Measurements from ENCODE around the gene UVRAG. TPM values are rescaled to one million over a fixed set of nuclear protein-coding genes. Genes with fewer than 3 reads are reported as not detected.

The UVRAG gene
- total and polyA plus RNA-seq, 2 of the 13 experiments (the other 11 are each of a cell fraction or from before 2014, with no cell fraction given): 9.7 to 17.3 TPM

- TF ChIP-seq HNF4G (IDR thresholded peaks at IDR 0.05; ENCODE audit: borderline replicate concordance, low read depth, low read length) (no peak), HNF4G (CRISPR knock-in tag; IDR thresholded peaks at IDR 0.05; ENCODE audit: borderline replicate concordance, low read depth) (peak; percentile 22; the same call in 1 of the 2 replicates), ZBTB3 (CRISPR knock-in tag; IDR thresholded peaks at IDR 0.05; ENCODE audit: borderline replicate concordance, low read depth) (no peak), ATF7 (IDR thresholded peaks at IDR 0.05) (no peak), ATF7 (CRISPR knock-in tag; IDR thresholded peaks at IDR 0.05) (no peak), HDAC2 (CRISPR knock-in tag; IDR thresholded peaks at IDR 0.05) (no peak), ZNF362 (CRISPR knock-in tag; IDR thresholded peaks at IDR 0.05; ENCODE audit: borderline replicate concordance) (no peak), MLLT10 (CRISPR knock-in tag; IDR thresholded peaks at IDR 0.05) (no peak), ATF3 (CRISPR knock-in tag; IDR thresholded peaks at IDR 0.05) (no peak), FOXA3 (CRISPR knock-in tag; IDR thresholded peaks at IDR 0.05) (no peak), ZNF343 (CRISPR knock-in tag; IDR thresholded peaks at IDR 0.05) (no peak), PRDM4 (CRISPR knock-in tag; IDR thresholded peaks at IDR 0.05; ENCODE audit: borderline replicate concordance) (no peak), ZNF776 (CRISPR knock-in tag; IDR thresholded peaks at IDR 0.05) (no peak), HOXA5 (CRISPR knock-in tag; IDR thresholded peaks at IDR 0.05) (no peak), ZFY (CRISPR knock-in tag; IDR thresholded peaks at IDR 0.05) (peak; percentile 61), ZNF326 (CRISPR knock-in tag; IDR thresholded peaks at IDR 0.05; ENCODE audit: borderline replicate concordance) (no peak), ZNF225 (CRISPR knock-in tag; IDR thresholded peaks at IDR 0.05) (0 out of 2 replicates have a peak, but pooled peaks have one; percentile 13), TRIM24 (CRISPR knock-in tag; IDR thresholded peaks at IDR 0.05) (no peak), RXRA (CRISPR knock-in tag; IDR thresholded peaks at IDR 0.05) (no peak; the same call in 1 of the 2 replicates), DNMT1 (CRISPR knock-in tag; IDR thresholded peaks at IDR 0.05) (no peak), NR2F6 (IDR thresholded peaks at IDR 0.05) (no peak), NR2F6 (CRISPR knock-in tag; IDR thresholded peaks at IDR 0.05) (no peak), CHCHD3 (CRISPR knock-in tag; IDR thresholded peaks at IDR 0.05) (no peak), ESRRA (CRISPR knock-in tag; IDR thresholded peaks at IDR 0.05; ENCODE audit: low read depth) (no peak), ZFYVE20 (CRISPR knock-in tag; IDR thresholded peaks at IDR 0.05; ENCODE audit: borderline replicate concordance, low read depth) (no peak), TAF1 (CRISPR knock-in tag; IDR thresholded peaks at IDR 0.05) (no peak; the same call in 1 of the 2 replicates), ATF7-NPFF (CRISPR knock-in tag; IDR thresholded peaks at IDR 0.05; ENCODE audit: low read depth) (no peak), ZMYM2 (CRISPR knock-in tag; IDR thresholded peaks at IDR 0.05) (no peak), ZBTB38 (CRISPR knock-in tag; IDR thresholded peaks at IDR 0.05) (no peak; the same call in 1 of the 2 replicates), CHD4 (IDR thresholded peaks at IDR 0.05; ENCODE audit: borderline replicate concordance, low read length) (no peak)
Measured at GRCh38 chr11:75815345-75816168, 547 bp downstream of the UVRAG start (continued).

Data from HepG2 (cell line).